Activated CD8-positive, alpha-beta T cell treated with anti-CD3 and anti-CD28 coated beads for 36 hours (primary cell): ENCODE measurements around the gene HDHD3. TPM values are rescaled to one million over a fixed set of nuclear protein-coding genes. Genes with fewer than 3 reads are reported as not detected.

Source experiments
- ATAC-seq: fragments of 200-7000 bp; cut with Tn5 transposase; one replicate; pipeline ENCODE4 v1.10.0; 2021; ENCODE audit warnings: mild to moderate bottlenecking, moderate library complexity
- CTCF ChIA-PET: fragments of 350-600 bp; sonication (Branson Sonifier 250); formaldehyde crosslinking; loops from one replicate; lab custom pipeline; 2021; ENCODE audit warnings: antibody characterized with exemption; lab: Charles Lee
- POLR2A ChIA-PET: fragments of 350-600 bp; sonication (Branson Sonifier 250); formaldehyde crosslinking; loops from one replicate; lab custom pipeline; 2021; ENCODE audit warnings: antibody characterized with exemption; lab: Charles Lee
- DNase-seq: peaks from one replicate; pipeline ENCODE4 v3.0.0-alpha.2; 2020
- H3K27ac Mint-ChIP-seq: one replicate; pipeline ENCODE4 v1.8.0; 2021; ENCODE audit warnings: mild to moderate bottlenecking, mixed read lengths
- H3K27me3 Mint-ChIP-seq: one replicate; pipeline ENCODE4 v1.8.0; 2021; ENCODE audit warnings: mixed read lengths
- H3K36me3 Mint-ChIP-seq: one replicate; pipeline ENCODE4 v1.8.0; 2021; ENCODE audit warnings: low read depth, mixed read lengths
- H3K4me1 Mint-ChIP-seq: one replicate; pipeline ENCODE4 v1.8.0; 2021; ENCODE audit warnings: low read depth, mixed read lengths
- H3K4me3 Mint-ChIP-seq: one replicate; pipeline ENCODE4 v1.8.0; 2021; ENCODE audit warnings: mild to moderate bottlenecking, moderate library complexity, mixed read lengths
- H3K9me3 Mint-ChIP-seq: one replicate; pipeline ENCODE4 v1.8.0; 2021; ENCODE audit warnings: mixed read lengths
- CTCF ChIP-seq: fragments of 200-600 bp; IDR thresholded peaks from one replicate; pipeline ENCODE4 v1.8.0; 2022; ENCODE audit warnings: antibody characterized with exemption, mild to moderate bottlenecking
- intact Hi-C: fragments of 100-400 bp; cut with micrococcal nuclease; formaldehyde crosslinking; loops from one replicate; pipeline ENCODE4 v1.10.0; 2022
- total RNA-seq, 2 experiments: library from RNA; stranded (reverse); gene quantifications; one replicate each; pipeline ENCODE4 v1.2.3, GENCODE V29; 2021

Gene HDHD3, protein sequence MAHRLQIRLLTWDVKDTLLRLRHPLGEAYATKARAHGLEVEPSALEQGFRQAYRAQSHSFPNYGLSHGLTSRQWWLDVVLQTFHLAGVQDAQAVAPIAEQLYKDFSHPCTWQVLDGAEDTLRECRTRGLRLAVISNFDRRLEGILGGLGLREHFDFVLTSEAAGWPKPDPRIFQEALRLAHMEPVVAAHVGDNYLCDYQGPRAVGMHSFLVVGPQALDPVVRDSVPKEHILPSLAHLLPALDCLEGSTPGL
- 10 to 100 TPM; 11.6 to 13.3 TPM for total RNA-seq

DNA sequence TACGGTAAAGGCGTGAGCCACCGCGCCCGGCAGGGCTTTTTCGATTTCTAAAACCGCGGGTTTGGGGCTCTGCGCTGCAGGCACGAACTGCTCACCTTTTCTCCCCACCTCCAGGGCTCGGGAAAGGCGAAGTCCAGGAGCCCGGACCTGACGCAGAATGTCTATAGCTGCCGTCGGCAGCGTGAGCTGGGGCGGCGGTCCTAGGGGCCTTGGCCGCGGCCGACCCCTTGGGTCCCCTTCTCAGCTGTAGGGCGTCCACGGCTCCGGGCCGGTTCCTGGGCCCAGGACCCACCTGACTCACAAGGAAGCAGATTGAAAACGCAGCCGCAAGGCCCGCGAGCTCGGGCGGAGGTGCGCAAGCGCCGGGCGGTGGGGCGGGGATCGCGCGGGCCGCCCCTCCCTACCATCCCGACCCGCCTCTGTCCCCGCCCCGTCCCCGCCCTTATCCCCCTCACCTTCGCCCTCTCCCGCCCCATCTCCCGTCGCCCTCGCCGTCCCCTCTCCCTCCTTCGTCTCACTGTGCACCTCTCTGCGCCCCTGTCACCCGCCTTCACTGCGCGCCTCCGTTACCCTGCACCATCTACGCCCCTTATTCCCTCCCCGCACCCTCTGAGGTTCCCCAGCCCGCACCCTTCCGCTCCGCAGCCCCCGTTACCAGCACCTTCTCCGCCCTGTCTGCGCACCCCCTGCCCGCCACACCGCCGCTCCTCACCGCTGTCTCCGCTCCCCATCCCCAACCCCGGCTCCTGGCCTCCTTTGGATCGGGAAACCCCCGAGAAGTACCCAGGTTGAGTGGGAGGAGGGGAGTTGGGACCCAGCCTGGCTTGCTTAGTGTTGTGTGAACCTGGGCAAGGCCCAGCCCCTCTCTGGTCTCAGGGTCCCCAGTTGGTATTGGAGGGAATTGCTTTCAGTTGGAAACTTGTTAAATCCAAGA, at the start of gene HDHD3:
Gene HDHD3, minus strand, starts transcription at position 353 of the 934 bp plus-strand sequence. CDS start 2,632 bp downstream, outside the sequence.
- DNase-seq (peak; percentile 84), ATAC-seq (peak; percentile 92)
- H3K27me3 Mint-ChIP-seq, result no peaks in the 10 kb centered on the region
- intact Hi-C loops, result no loop called here
- ChIA-PET POLR2A (interaction anchor here (0.7 kb wide), 1 partner anchor 9 kb away, joined by 4 read pairs; no protein-coding TSS in a partner anchor), CTCF (interaction anchor here (1.5 to 1.8 kb wide), 2 partner anchors 24 to 102 kb away, joined by 5 to 6 read pairs; partner anchors contain the start of genes ALAD, CDC26 and PRPF4)
- peaks cover 16% of the 10 kb centered on the region for H3K4me1 Mint-ChIP-seq
- TF ChIP-seq CTCF, result no peak
- H3K9me3 Mint-ChIP-seq, result no peaks in the 10 kb centered on the region
- H3K36me3 Mint-ChIP-seq, result peaks cover 6% of the 10 kb centered on the region
- H3K27ac Mint-ChIP-seq, result peak within 1 kb of the TSS; percentile 80
- peak within 1 kb of the TSS; percentile 81 for H3K4me3 Mint-ChIP-seq

DNA sequence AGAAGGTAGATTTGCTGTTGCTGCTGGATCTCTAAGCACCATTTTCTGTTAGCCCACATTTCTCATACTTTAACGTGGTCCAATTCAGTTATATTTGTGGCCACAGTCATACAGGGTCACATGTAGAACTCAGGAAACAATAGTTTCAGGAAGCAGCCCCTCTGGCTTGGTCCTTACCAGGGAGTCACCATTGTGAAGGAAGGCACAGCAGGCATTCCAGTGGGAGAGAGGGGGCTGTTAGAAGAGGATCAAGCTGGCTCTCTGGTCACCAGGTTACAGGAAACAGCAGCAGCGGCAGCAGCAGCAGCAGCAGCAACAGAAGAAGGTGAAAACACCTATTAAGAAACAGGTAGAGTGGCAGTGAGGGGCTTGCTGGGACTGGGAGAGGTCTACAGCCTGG, 48.3 kb upstream of the HDHD3 start:
- DNase-seq, result no peak
- Mint-ChIP-seq H3K36me3 (no peaks in the 10 kb centered on the region), H3K4me3 (no peak overlapping the region), H3K4me1 (no peaks in the 10 kb centered on the region), H3K27ac (no peak overlapping the region), H3K9me3 (no peaks in the 10 kb centered on the region), H3K27me3 (peaks cover 2% of the 10 kb centered on the region)
- intact Hi-C loops, result no loop called here
- ATAC-seq, result no peak
- POLR2A ChIA-PET, result no interaction called here
- CTCF ChIA-PET, result interaction anchor here (0.9 kb wide), 1 partner anchor 232 kb away, joined by 3 read pairs; no protein-coding TSS in a partner anchor
- no peak for TF ChIP-seq CTCF

- CTCF ChIA-PET, result interaction anchor here (0.8 to 2.3 kb wide), 5 partner anchors 9 to 234 kb away, joined by 3 to 7 read pairs (median 4); no protein-coding TSS in a partner anchor
- no peaks in the 10 kb centered on the region for H3K36me3 Mint-ChIP-seq
- H3K27ac Mint-ChIP-seq, result no peak overlapping the region
- intact Hi-C loops, result no loop called here
- POLR2A ChIA-PET, result no interaction called here
- H3K27me3 Mint-ChIP-seq, result peaks cover 2% of the 10 kb centered on the region
- H3K4me3 Mint-ChIP-seq, result no peak overlapping the region
- no peak for ATAC-seq
- H3K9me3 Mint-ChIP-seq, result no peaks in the 10 kb centered on the region
- DNase-seq, result no peak
- no peaks in the 10 kb centered on the region for H3K4me1 Mint-ChIP-seq
- TF ChIP-seq CTCF, result no peak
Observed at GRCh38 chr9:113421726-113422125, 44.9 kb upstream of the HDHD3 start.

GRCh38 chr9:113417370-113417769, 40.6 kb upstream of the HDHD3 start:
- Mint-ChIP-seq H3K27me3 (no peaks in the 10 kb centered on the region), H3K4me1 (no peaks in the 10 kb centered on the region), H3K9me3 (no peaks in the 10 kb centered on the region), H3K4me3 (no peak overlapping the region), H3K27ac (no peak overlapping the region), H3K36me3 (no peaks in the 10 kb centered on the region)
- intact Hi-C loops, result no loop called here
- ChIA-PET CTCF (interaction anchor here (1.0 to 1.9 kb wide), 2 partner anchors 17 to 162 kb away, joined by 3 to 4 read pairs; partner anchors contain the start of gene ALAD), POLR2A (no interaction called here)
- DNase-seq, result no peak
- no peak for TF ChIP-seq CTCF
- ATAC-seq, result no peak
